Endothelial cell of umbilical vein (primary cell): ENCODE measurements around the gene APOC1.
"Not testable (repeated sequence)": the region's sequence is repeated elsewhere in the genome, so short reads cannot be mapped to it uniquely, and the experiment has no call there.

Experiments used
- EZH2 ChIP-seq: IDR thresholded peaks from 2 replicates; pipeline ENCODE4 v1.6.1; 2012; ENCODE audit warnings: borderline replicate concordance, low read depth, mild to moderate bottlenecking, moderate library complexity, low read length, inconsistent platforms; ENCODE audit not compliant: severe bottlenecking
- FOS ChIP-seq: IDR thresholded peaks from 2 replicates; pipeline ENCODE4 v1.6.1; 2011; ENCODE audit warnings: mild to moderate bottlenecking, low read length, moderate library complexity, borderline replicate concordance; ENCODE audit not compliant: insufficient read depth
- GATA2 ChIP-seq: IDR thresholded peaks from 2 replicates; pipeline ENCODE4 v1.7.0; 2011; ENCODE audit warnings: low read depth, mild to moderate bottlenecking, moderate library complexity, mixed read lengths, low read length; ENCODE audit not compliant: insufficient read length, insufficient read depth
- MYC ChIP-seq: IDR thresholded peaks from one replicate; pipeline ENCODE4 v1.6.1; 2011; ENCODE audit warnings: mild to moderate bottlenecking, low read depth, low read length
- POLR2A ChIP-seq: IDR thresholded peaks from 2 replicates; pipeline ENCODE4 v1.6.1; 2012; ENCODE audit warnings: low read depth, mild to moderate bottlenecking, control low read depth, low read length
- POLR2AphosphoS5 ChIP-seq: IDR thresholded peaks from 2 replicates; pipeline ENCODE4 v1.6.1; 2012; ENCODE audit warnings: low read depth, mild to moderate bottlenecking, control low read depth, low read length, moderate library complexity; ENCODE audit not compliant: insufficient read depth
- TF ChIP-seq, protein P1 (sequence below): IDR thresholded peaks from 2 replicates; pipeline ENCODE4 v1.6.1; 2011; ENCODE audit not compliant: insufficient read depth, insufficient read length
- TF ChIP-seq, protein P2 (sequence below), 2 donors: IDR thresholded peaks; 1 replicate in 1 of 2; 2 replicates in 1 of 2; pipeline ENCODE4 v1.5.1; 2011; ENCODE audit warnings: low read length in 2 of 2, mild to moderate bottlenecking in 2 of 2, moderate library complexity in 2 of 2, control low read depth in 1 of 2, inconsistent platforms in 1 of 2, low read depth in 1 of 2; ENCODE audit not compliant: insufficient read depth in 1 of 2; ENCODE audit errors: extremely low read depth in 1 of 2

DNA sequence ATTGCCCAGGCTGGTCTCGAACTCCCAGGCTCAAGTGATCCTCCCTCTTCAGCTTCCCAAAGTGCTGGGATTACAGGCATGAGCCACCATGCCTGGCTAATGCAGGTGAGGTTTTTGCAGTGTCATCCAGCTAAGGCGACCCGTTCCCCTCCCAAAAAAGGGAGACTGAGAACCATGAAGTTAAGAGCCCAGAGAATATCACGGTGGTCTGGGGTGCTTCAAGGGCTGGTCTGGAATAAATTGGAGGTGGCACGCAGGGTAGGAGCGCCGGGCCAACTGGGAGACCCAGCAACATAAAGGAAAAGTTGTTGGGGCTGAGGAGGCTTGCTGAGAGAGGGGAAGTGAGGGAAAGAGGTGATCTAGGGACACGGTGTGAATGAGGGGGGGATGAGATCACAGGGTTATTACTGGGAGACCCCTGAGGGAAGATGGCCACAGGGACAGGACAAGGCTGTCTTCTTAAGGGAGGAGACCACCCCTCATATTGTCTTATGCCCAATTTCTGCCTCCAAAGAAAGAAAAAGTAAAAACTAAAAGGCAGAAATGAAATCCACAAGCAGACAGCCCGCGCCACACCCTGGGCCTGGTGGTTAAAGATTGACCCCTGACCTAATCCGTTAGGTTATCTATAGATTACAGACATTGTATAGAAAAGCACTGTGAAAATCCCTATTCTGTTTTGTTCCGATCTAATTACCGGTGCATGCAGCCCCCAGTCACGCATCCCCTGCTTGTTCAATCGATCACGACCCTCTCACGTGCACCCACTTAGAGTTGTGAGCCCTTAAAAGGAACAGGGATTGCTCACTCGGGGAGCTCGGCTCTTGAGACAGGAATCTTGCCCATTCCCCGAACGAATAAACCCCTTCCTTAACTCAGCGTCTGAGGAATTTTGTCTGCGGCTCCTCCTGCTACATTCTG lies 636 bp upstream of the APOC1 start:
- TF ChIP-seq, protein P1, sequence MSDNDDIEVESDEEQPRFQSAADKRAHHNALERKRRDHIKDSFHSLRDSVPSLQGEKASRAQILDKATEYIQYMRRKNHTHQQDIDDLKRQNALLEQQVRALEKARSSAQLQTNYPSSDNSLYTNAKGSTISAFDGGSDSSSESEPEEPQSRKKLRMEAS = not testable (repeated sequence)
- TF ChIP-seq POLR2A, EZH2, MYC, POLR2AphosphoS5, FOS, GATA2: not testable (repeated sequence)
- TF ChIP-seq, protein P2, sequence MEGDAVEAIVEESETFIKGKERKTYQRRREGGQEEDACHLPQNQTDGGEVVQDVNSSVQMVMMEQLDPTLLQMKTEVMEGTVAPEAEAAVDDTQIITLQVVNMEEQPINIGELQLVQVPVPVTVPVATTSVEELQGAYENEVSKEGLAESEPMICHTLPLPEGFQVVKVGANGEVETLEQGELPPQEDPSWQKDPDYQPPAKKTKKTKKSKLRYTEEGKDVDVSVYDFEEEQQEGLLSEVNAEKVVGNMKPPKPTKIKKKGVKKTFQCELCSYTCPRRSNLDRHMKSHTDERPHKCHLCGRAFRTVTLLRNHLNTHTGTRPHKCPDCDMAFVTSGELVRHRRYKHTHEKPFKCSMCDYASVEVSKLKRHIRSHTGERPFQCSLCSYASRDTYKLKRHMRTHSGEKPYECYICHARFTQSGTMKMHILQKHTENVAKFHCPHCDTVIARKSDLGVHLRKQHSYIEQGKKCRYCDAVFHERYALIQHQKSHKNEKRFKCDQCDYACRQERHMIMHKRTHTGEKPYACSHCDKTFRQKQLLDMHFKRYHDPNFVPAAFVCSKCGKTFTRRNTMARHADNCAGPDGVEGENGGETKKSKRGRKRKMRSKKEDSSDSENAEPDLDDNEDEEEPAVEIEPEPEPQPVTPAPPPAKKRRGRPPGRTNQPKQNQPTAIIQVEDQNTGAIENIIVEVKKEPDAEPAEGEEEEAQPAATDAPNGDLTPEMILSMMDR (IDR thresholded peaks at IDR 0.05; ENCODE audit: extremely low read depth in 1 of 2, insufficient read depth in 1 of 2, low read depth in 1 of 2, low read length in 2 of 2) = not testable (repeated sequence)
